ENCODE data around the gene DDTL.
"Not testable (repeated sequence)": the region's sequence is repeated elsewhere in the genome, so short reads cannot be mapped to it uniquely, and the experiment has no call there.

Gene DDTL

DNA sequence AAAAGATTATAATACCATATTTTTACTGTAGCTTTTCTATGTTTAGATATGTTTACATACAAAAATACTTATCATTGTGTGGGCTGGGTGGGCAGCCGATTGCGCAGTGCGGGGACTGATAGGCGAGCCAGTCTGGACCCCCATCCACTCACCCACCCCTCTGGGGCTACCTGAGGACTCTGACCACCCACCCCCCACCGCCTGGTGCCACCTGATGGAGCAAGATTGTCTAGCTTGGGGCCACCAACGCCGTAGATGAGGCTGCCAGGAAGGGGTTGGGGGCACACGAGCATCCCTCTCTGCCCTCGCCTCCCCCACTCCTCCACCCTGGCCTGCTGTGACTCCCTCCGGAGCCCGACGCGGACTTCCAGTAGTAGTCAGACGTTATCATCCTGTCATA, 40.1 kb upstream of the DDTL start:
- Histone ChIP-seq H3K79me2 (ENCODE audit: control insufficient read depth, low read length) (no peaks in the 10 kb centered on the region), H3K9me2 (replicated peaks; ENCODE audit: control insufficient read depth, low read length) (no peaks in the 10 kb centered on the region), H3K4me1 (ENCODE audit: control insufficient read depth, low read length) (peaks cover 11% of the 10 kb centered on the region), H3K9me3 (ENCODE audit: control insufficient read depth, insufficient read depth, low read length) (peaks cover 3% of the 10 kb centered on the region; the same call in 1 of the 2 replicates), H3K27me3 (ENCODE audit: control insufficient read depth, low read length) (no peaks in the 10 kb centered on the region), H3K4me3 (ENCODE audit: low read length) (no peak overlapping the region), H3F3A (ENCODE audit: control insufficient read depth, insufficient read depth) (no peaks in the 10 kb centered on the region), H3K36me3 (ENCODE audit: control insufficient read depth, low read length) (peaks cover 21% of the 10 kb centered on the region), H3K4me2 (ENCODE audit: low read length) (no peak overlapping the region), H4K20me1 (ENCODE audit: control insufficient read depth, insufficient read depth, low read depth, low read length) (no peaks in the 10 kb centered on the region), H3K27ac (ENCODE audit: low read depth, low read length) (no peak overlapping the region)
- TF ChIP-seq, protein P1, sequence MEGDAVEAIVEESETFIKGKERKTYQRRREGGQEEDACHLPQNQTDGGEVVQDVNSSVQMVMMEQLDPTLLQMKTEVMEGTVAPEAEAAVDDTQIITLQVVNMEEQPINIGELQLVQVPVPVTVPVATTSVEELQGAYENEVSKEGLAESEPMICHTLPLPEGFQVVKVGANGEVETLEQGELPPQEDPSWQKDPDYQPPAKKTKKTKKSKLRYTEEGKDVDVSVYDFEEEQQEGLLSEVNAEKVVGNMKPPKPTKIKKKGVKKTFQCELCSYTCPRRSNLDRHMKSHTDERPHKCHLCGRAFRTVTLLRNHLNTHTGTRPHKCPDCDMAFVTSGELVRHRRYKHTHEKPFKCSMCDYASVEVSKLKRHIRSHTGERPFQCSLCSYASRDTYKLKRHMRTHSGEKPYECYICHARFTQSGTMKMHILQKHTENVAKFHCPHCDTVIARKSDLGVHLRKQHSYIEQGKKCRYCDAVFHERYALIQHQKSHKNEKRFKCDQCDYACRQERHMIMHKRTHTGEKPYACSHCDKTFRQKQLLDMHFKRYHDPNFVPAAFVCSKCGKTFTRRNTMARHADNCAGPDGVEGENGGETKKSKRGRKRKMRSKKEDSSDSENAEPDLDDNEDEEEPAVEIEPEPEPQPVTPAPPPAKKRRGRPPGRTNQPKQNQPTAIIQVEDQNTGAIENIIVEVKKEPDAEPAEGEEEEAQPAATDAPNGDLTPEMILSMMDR (IDR thresholded peaks at IDR 0.05; ENCODE audit: low read depth, low read length, poor library complexity, severe bottlenecking): no peak
- TF ChIP-seq EZH2phosphoT487 (IDR thresholded peaks at IDR 0.05; ENCODE audit: borderline replicate concordance, low read length): no peak

DNA sequence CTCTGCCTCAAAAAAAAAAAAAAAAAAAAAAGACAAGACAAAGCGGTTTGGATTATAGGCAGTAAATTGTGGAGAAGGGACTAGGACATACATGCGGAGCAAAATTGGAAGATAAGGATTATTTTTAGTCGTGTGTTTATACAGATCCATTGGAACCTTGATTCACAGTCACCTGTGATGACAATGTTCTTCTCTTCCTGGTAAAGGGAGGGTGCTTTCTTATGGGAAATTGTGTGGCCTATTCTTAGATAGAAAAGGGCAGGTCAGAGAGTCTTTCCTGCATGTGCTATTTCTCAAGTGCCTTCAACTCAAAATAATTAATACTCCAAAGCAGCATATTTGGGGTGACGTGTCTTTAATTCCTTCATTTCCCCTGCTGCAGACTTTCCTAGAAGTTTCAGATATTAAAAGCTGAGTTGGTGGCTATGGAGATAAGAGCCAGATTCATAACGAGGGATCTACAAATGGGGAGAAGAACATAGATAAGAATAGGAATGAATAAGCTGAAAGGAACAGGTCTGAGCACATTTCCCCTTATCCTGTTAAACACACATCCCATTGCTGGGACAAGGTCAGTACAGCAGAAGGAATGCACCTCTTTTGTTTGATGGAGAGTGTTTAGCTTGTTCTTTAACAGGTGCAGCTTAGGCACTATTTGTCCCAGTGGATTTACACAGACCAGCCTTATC, 28.2 kb upstream of the DDTL start:
- Histone ChIP-seq H3K27me3 (ENCODE audit: control insufficient read depth, low read length) (no peaks in the 10 kb centered on the region), H3K79me2 (ENCODE audit: control insufficient read depth, low read length) (no peaks in the 10 kb centered on the region), H4K20me1 (ENCODE audit: control insufficient read depth, insufficient read depth, low read depth, low read length) (no peaks in the 10 kb centered on the region), H3K36me3 (ENCODE audit: control insufficient read depth, low read length) (no peaks in the 10 kb centered on the region), H3F3A (ENCODE audit: control insufficient read depth, insufficient read depth) (no peaks in the 10 kb centered on the region), H3K4me1 (ENCODE audit: control insufficient read depth, low read length) (no peaks in the 10 kb centered on the region), H3K27ac (ENCODE audit: low read depth, low read length) (no peak overlapping the region), H3K9me3 (ENCODE audit: control insufficient read depth, insufficient read depth, low read length) (no peaks in the 10 kb centered on the region), H3K4me3 (ENCODE audit: low read length) (no peak overlapping the region), H3K4me2 (ENCODE audit: low read length) (no peak overlapping the region), H3K9me2 (replicated peaks; ENCODE audit: control insufficient read depth, low read length) (no peaks in the 10 kb centered on the region)
- TF ChIP-seq, protein P1 (IDR thresholded peaks at IDR 0.05; ENCODE audit: low read depth, low read length, poor library complexity, severe bottlenecking): no peak
- no peak for TF ChIP-seq EZH2phosphoT487 (IDR thresholded peaks at IDR 0.05; ENCODE audit: borderline replicate concordance, low read length)

DNA sequence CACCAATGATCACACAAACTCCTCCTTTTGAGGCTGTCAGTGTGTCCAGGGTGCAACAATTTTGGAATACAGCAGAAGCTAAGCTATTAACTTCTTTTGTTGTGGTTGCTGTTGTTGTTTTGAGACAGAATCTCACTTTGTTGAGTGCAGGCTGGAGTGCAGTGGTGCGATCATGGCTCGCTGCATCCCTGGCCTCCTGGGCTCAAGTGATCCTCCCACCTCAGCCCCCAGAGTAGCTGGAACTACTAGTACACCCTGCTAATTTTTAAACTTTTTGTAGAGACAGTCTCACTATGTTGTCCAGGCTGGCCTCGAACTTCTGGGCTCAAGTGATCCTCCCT, 27.7 kb upstream of the DDTL start:
- no peaks in the 10 kb centered on the region for H3K36me3 ChIP-seq (ENCODE audit: control insufficient read depth, low read length)
- H3F3A ChIP-seq (ENCODE audit: control insufficient read depth, insufficient read depth): no peaks in the 10 kb centered on the region
- no peak overlapping the region for H3K4me2 ChIP-seq (ENCODE audit: low read length)

DNA sequence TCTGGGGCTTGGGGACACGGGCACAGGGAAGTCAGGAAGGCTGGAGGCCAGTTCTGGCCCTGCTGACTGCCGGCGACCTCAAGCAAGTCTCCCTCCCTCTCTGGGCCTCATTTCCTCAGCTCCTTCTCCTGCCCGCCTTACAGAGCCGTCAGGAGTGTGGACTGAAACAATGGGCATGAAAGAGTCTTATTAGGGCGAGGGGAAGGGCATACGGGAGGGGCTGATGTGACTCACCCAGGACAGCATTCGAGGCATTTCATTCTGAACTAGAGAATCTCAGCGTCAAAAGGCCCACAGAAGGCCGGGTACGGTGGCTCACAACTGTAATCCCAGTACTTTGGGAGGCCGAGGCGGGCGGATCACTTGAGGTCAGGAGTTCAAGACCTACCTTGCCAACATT, 26.5 kb upstream of the DDTL start:
- not testable (repeated sequence) for H3K4me2 ChIP-seq (ENCODE audit: low read length); H3K4me1 ChIP-seq (ENCODE audit: control insufficient read depth, low read length); H3K4me3 ChIP-seq (ENCODE audit: low read length); H3K36me3 ChIP-seq (ENCODE audit: control insufficient read depth, low read length); H3F3A ChIP-seq (ENCODE audit: control insufficient read depth, insufficient read depth); H3K9me3 ChIP-seq (ENCODE audit: control insufficient read depth, insufficient read depth, low read length); H3K27me3 ChIP-seq (ENCODE audit: control insufficient read depth, low read length); H3K79me2 ChIP-seq (ENCODE audit: control insufficient read depth, low read length); H4K20me1 ChIP-seq (ENCODE audit: control insufficient read depth, insufficient read depth, low read depth, low read length); H3K27ac ChIP-seq (ENCODE audit: low read depth, low read length); H3K9me2 ChIP-seq (replicated peaks; ENCODE audit: control insufficient read depth, low read length)

More for the DNA sequence above, 27.7 kb upstream of the DDTL start:
- no peaks in the 10 kb centered on the region for H3K79me2 ChIP-seq (ENCODE audit: control insufficient read depth, low read length)
- no peak overlapping the region for H3K27ac ChIP-seq (ENCODE audit: low read depth, low read length)
- H4K20me1 ChIP-seq (ENCODE audit: control insufficient read depth, insufficient read depth, low read depth, low read length): no peaks in the 10 kb centered on the region
- no peaks in the 10 kb centered on the region for H3K27me3 ChIP-seq (ENCODE audit: control insufficient read depth, low read length)
- no peaks in the 10 kb centered on the region for H3K9me2 ChIP-seq (replicated peaks; ENCODE audit: control insufficient read depth, low read length)
- TF ChIP-seq, protein P1 (IDR thresholded peaks at IDR 0.05; ENCODE audit: low read depth, low read length, poor library complexity, severe bottlenecking): no peak
- no peak for TF ChIP-seq EZH2phosphoT487 (IDR thresholded peaks at IDR 0.05; ENCODE audit: borderline replicate concordance, low read length)
- H3K9me3 ChIP-seq (ENCODE audit: control insufficient read depth, insufficient read depth, low read length): no peaks in the 10 kb centered on the region
- no peak overlapping the region for H3K4me3 ChIP-seq (ENCODE audit: low read length)
- no peaks in the 10 kb centered on the region for H3K4me1 ChIP-seq (ENCODE audit: control insufficient read depth, low read length)

DNA sequence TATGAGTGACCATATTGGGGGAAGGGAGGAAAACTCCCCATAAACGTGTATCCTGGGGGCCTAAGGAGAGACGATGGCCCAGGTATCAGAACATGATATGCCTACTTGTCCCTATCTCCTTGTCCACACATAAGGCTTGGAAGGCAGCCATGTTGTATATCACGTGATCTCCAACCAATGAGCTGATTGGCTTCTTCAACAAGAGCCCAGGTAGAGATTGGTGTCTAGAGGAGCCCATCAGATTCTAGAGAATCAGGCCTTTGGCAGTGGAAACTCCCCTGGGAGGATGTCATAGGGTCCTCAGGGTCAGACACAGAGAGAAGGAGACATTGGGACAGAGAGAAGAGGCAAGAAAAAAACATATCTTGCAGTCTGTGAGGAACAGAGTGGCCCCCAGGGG, 19.3 kb upstream of the DDTL start:
- H3K4me3 ChIP-seq (ENCODE audit: low read length); H3K4me2 ChIP-seq (ENCODE audit: low read length); H3K9me3 ChIP-seq (ENCODE audit: control insufficient read depth, insufficient read depth, low read length); H3F3A ChIP-seq (ENCODE audit: control insufficient read depth, insufficient read depth); H4K20me1 ChIP-seq (ENCODE audit: control insufficient read depth, insufficient read depth, low read depth, low read length); H3K36me3 ChIP-seq (ENCODE audit: control insufficient read depth, low read length); H3K79me2 ChIP-seq (ENCODE audit: control insufficient read depth, low read length); H3K27ac ChIP-seq (ENCODE audit: low read depth, low read length); H3K9me2 ChIP-seq (replicated peaks; ENCODE audit: control insufficient read depth, low read length); H3K4me1 ChIP-seq (ENCODE audit: control insufficient read depth, low read length); H3K27me3 ChIP-seq (ENCODE audit: control insufficient read depth, low read length): not testable (repeated sequence)

DNA sequence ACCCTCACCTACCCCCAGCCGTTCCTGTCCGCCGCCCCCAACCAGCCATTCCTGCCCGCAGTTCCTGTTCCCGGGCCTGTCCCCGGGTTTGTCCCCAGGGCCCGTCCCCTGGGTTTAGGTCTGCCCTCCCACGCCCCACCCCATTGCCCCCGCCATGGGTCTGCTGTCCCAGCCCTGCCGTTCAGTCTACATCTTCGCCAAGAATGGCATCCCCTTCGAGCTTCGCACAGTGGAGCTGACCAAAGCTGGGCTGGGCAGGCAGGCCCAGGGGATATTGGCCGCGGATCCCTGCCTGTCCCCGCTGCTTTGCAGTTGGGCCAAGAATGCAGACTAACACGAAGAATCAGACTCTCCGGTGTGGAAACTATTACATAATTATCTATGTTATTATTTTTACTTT, 16.9 kb upstream of the DDTL start:
- H3K9me3 ChIP-seq (ENCODE audit: control insufficient read depth, insufficient read depth, low read length); H3K9me2 ChIP-seq (replicated peaks; ENCODE audit: control insufficient read depth, low read length); H3K36me3 ChIP-seq (ENCODE audit: control insufficient read depth, low read length); H3K27me3 ChIP-seq (ENCODE audit: control insufficient read depth, low read length); H3K79me2 ChIP-seq (ENCODE audit: control insufficient read depth, low read length); H4K20me1 ChIP-seq (ENCODE audit: control insufficient read depth, insufficient read depth, low read depth, low read length); H3K4me2 ChIP-seq (ENCODE audit: low read length); H3F3A ChIP-seq (ENCODE audit: control insufficient read depth, insufficient read depth); H3K4me1 ChIP-seq (ENCODE audit: control insufficient read depth, low read length); H3K4me3 ChIP-seq (ENCODE audit: low read length); H3K27ac ChIP-seq (ENCODE audit: low read depth, low read length): not testable (repeated sequence)
